Upper lobe of left lung (tissue), 4 donors: ENCODE measurements around the gene SLC6A1.

Experiments used
- CTCF ChIP-seq, 6 experiments: fragments of 450-650 bp in 4 of 6; fragments of 200-600 bp in 2 of 6; sonication (generic) in 2 of 6; IDR thresholded peaks; one replicate each; pipeline ENCODE4 v1.5.1; 2016 to 2019; ENCODE audit warnings: antibody characterized with exemption in 6 of 6
- POLR2A ChIP-seq, 4 donors: fragments of 450-650 bp; IDR thresholded peaks; one replicate each; pipeline ENCODE4 v1.5.1; 2016 to 2017; ENCODE audit warnings: antibody characterized with exemption in 4 of 4, mild to moderate bottlenecking in 2 of 4

GRCh38 chr3:10980312-10980711 lies 12.2 kb upstream of the SLC6A1 start:
- TF ChIP-seq CTCF (IDR thresholded peaks at IDR 0.05) (no peak), POLR2A (IDR thresholded peaks at IDR 0.05) (no peak)
